HG02798 (cell line): ENCODE data around the gene PEF1.
"Not testable (repeated sequence)": the region's sequence is repeated elsewhere in the genome, so short reads cannot be mapped to it uniquely, and the experiment has no call there.

Experiments used
- ATAC-seq: cut with Tn5 transposase; IDR thresholded peaks from one replicate; pipeline ENCODE4 v1.9.1; 2021; ENCODE audit warnings: mild to moderate bottlenecking; ENCODE audit not compliant: unreplicated experiment, poor library complexity

PEF1 gene

DNA sequence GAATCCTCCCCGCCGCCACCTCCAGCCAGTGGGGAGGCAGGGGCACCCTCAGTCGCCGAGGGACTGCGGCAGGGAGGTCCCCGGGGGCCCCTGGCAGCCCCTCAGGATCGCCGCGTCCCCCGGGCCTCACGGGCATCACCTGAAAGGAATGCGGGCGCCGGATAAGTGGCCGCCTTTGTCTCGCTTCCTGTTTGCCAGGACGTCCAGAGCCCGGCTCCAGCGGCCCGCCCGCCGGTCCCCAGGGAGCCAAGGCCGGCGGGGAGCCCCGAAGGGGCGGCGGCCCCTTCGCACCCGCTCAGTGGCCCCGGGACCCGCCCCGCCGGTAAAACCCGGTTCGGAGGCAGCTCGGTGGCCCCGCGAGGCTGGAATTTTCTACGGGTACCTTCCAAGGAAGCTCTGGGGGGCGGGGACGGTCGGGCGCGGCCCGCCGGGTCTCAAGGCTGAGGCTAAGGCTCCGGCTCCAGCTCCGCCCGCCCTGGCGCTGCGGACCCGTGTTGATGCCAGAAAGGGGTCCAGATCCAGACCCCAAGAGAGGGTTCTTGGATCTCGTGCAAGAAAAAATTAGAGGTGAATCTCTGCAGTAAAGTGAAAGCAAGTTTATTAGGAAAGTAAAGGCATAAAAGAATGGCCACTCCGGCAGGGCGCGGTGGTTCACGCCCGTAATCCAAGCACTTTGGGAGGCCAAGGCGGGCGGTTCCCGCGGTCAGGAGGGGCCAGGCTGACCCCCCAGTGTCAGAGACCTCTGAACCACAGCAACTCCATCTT, 55.7 kb downstream of the PEF1 start:
- no peak for ATAC-seq

DNA sequence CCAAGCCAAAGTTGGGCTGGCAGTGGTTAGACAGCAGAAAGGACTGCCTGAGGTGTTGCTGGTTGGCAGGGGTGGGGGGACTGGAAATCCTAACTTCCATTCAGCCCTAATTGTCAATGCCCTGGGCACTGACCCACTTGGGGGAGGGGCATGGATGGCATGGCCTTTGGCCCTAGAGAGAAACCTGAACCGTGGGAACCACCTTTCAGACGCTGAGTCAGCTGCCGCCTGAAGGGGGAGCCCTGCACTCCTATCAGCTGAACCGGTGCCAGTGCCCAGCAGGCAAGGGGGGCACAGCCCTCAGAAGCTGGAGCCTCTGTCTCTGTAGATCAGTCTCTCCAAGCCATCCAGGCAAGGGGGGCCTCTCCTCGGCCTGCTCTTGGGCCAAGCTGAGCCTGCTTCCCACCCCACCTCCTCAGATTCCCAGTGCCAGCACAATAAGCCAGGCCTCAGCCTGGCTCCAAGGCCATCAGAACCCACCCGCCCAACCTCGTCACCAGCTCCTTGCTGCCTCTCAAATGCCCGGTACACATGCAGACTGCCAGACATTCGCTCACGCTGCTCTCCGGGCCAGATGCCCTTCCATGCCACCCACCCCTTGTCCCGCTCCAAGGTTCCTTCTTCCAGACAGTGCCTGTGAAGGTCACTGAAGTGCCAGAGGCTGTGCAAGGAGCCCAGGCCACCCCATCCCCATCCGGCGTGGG, 56.8 kb downstream of the PEF1 start:
- no peak for ATAC-seq

DNA sequence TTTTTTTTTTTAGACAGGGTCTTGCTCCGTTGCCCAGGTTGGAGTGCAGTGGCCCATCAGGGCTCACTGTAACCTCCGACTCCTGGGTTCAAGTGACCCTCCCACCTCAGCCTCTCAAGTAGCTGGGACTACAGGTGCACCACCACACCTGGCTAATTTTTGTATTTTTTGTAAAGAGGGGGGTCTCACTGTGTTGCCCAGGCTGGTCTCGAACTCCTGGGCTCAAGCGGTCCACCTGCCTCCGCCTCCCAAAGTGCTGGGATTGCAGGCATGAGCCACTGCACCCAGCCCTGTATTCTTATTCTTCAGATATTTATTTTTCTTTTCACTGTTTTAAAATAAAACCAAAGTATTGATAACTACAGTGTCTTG, 57.4 kb downstream of the PEF1 start:
- not testable (repeated sequence) for ATAC-seq

DNA sequence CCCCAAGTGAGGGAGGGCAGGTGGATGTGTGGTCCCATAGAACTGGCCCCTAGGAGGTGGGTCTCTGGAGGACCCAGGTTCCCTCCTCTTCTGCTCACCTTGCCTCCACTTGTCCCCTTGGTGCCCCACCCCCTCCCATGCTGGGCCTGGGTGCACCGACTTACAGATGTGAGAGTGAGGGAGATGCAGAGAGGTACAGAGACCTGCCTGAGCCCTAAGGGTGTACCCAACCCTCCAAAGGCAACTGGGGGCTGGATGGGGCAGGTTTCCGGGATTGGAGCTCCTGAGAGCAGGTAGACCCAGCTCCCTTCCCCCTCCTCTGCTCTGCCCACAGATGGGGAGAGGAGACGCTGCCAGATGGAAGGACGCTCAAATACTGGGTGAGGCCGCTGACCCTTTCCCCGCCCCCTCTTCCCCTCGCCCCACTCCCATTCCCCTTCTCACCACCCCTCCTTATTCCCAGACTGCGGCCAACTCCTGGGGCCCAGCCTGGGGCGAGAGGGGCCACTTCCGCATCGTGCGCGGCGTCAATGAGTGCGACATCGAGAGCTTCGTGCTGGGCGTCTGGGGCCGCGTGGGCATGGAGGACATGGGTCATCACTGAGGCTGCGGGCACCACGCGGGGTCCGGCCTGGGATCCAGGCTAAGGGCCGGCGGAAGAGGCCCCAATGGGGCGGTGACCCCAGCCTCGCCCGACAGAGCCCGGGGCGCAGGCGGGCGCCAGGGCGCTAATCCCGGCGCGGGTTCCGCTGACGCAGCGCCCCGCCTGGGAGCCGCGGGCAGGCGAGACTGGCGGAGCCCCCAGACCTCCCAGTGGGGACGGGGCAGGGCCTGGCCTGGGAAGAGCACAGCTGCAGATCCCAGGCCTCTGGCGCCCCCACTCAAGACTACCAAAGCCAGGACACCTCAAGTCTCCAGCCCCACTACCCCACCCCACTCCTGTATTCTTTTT, 58.0 kb downstream of the PEF1 start:
- ATAC-seq, result no peak

DNA sequence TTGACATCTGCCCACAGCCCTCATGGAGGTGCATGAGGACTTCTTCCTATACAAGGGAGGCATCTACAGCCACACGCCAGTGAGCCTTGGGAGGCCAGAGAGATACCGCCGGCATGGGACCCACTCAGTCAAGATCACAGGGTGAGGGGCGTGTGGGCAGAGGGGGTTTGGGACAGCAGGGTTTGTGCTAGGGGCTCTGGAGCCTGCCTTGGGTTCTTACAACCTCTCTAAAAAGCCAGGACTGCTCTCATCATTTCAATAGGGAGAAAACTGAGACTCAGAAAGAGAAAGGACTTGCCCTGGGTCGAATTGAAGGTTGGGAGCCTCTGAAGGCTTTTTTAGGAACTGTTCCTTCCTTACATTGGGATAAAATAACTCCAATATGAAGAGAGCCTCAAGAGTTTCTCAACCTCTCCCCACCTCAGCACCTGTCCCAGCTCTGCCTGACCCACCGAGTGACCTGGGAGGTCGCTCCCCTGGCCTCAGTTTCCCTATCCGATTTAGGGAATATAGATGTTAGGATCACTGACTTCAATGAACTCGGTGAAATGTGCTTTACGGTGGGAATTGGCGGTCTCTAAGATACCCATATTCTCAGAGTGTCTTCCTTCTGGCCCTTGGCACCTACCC, 58.8 kb downstream of the PEF1 start:
- ATAC-seq, result no peak

DNA sequence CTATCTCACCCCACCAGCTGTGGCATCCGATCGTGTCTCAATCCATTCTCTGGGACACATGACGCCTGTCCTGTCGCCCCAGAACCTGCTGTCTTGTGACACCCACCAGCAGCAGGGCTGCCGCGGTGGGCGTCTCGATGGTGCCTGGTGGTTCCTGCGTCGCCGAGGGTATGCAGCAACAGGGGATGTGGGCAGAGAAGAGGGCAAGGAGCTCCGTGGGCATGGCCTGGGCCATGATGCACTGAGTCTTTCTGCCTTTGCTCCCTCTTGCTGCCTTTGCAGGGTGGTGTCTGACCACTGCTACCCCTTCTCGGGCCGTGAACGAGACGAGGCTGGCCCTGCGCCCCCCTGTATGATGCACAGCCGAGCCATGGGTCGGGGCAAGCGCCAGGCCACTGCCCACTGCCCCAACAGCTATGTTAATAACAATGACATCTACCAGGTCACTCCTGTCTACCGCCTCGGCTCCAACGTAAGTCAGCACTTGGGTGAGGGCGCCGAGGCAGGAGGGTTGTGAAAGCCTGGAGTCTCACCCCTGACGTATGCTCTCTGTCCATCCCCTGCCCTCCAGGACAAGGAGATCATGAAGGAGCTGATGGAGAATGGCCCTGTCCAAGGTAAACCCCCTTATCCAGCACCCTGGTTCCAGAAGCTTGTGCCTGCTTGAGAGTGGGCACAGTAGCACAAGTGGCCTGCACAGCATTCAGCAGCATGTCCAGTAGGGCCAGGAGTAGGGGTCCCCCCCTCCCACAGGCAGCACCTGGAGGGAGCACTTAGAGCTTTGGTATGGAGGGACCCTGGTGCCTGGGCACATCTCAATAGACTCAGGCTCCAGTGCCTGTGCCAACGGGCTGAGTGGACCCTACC, 59.6 kb downstream of the PEF1 start:
- no peak for ATAC-seq

DNA sequence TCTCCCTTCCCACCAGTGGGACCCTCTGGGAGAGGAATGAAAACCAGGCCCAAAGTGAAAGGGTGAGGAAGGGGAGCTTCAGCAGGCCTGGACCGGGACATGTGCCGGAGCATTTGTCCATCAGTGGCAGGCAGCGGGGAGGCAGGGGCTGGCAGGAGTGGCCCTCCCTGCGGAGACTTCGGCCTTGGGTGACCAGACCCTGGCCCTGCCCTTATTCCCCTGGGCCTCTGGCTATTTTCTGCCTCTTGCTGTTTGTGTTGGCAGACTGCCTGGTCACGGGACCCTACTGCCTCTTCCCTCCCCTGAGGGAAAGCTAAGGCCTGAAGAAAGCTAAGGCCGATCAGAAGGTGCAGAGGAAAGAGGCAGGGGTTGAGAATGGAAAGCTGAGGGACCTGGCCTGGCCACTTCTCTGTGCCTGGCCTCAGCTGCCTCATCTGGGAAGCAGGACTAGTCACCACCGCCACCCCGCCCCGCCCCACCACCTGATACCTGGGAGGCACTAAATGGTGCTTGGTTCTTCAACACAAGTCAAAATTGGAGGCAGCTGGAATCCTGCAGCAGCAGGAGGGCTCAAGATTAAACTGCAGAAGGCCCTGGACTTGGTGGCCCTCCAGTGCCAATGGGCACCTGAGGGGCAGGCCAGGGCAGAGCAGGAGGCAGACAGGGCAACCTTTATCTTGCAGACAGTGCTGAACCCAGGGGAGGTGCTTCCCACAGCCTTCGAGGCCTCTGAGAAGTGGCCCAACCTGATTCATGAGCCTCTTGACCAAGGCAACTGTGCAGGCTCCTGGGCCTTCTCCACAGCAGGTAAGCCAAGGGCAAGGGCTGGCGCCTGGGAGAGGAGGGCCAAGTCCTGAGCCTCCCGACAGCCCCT, 60.4 kb downstream of the PEF1 start:
- no peak for ATAC-seq

DNA sequence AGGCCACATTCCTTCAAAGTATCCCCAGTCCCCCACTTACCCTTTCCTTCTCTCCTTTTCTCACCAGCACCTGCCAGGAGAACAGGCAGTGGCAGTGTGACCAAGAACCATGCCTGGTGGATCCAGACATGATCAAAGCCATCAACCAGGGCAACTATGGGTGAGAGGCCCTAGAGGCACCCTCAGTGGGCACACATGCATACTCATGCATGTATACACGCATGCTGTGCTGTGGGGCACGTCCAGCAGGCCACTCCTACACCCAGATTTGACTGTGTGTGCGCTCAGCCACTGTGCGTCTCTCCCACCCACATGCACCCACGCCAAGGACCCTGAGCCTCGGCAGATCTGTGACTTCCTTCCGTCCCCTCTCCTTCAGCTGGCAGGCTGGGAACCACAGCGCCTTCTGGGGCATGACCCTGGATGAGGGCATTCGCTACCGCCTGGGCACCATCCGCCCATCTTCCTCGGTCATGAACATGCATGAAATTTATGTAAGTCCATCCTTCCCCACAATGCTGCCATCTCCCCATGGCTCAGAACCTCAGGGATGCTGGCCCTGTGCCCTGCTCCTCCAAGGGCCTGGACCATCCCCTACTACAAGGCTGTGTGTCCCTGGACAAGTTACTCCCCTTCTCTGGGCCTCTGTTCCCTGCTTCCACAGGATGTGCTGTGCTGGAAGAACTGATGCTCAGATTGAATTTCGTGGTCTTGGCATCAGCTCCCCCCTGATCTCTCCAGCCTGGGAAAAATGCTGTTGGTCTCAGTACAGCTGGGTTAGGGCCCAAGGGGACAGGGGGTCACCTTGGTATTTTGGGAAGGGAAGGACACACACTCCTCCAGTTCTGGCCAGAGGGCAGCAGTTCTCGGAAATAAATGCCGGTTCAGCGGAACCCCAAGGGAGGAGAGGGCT, 61.3 kb downstream of the PEF1 start:
- no peak for ATAC-seq

DNA sequence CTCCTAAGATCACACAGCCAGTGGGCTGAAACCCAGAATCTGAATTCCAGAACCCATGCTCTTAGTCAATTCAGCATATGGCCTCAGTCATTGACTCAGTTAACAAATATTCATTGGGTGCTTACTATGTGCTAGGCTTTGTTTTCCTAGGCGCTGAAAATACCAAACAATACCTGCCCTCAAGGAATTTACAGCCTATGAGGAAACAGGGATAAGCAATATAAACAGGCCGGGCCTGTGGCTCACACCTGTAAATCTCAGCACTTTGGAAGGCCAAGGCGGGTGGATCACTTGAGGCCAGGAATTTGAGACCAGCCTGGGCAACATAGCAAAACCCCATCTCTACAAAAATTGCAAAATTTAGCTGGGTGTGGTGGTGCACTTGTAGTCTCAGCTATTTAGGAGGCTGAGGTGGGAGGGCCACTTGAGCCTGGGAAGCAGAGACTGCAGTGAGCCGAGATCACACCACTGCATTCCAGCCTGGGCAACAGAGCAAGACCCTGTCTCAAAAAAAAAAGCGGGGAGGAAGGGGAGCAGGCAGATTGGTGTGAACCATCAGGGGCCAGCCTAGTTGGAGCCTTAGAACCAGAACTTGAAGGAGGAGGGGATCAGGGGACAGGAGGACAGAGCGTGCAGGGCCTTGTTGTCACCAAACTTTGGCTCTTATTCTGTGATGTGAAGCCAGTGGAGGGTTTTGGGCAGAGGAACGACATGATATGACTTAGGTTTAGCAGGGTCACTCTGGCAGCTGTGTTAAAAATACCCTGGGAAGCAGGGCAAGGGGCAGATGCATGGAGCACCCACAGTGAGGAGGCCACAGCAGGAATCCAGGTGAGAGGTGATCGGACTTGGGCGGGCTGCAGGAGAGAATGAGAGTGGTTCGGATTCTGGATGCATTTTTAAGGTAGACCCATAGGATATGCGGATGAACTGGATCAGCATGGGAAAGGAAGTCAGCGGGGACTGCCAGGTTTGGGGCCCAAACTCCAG, 62.6 kb downstream of the PEF1 start:
- no peak for ATAC-seq

DNA sequence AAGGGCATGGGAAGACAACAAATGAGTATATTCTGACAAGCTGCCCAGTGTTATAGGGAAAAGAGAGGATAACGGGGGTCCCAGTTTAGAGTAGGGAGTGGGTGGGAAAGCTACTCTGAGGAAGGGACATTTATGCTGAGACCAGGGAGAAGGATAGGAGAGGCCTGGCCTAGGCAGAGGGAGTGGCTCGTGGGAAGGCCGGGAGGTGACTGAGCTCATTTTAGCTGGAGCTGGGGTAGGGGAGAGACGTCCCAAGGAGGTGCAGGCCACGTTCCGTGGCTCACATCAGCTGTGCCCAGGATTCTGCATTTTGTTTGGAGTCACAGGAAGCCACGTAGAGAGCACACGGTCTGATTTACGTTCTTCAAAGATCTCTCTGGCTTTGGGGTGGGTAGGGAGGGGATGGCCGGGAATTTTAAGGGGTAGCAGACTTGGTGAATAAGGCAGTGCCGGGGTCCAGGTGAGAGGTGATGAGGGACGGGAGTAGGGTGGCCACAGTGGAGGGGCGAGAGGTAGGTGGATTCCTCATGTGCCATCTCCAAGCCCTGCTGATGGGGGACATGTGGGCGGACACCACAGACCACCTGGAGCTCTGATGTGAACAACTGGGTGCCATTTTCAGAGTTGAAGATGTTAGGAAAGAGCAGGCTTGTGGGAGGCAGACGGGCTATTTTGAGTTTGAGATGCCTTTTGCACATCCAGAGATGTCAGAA, 63.6 kb downstream of the PEF1 start:
- no peak for ATAC-seq

DNA sequence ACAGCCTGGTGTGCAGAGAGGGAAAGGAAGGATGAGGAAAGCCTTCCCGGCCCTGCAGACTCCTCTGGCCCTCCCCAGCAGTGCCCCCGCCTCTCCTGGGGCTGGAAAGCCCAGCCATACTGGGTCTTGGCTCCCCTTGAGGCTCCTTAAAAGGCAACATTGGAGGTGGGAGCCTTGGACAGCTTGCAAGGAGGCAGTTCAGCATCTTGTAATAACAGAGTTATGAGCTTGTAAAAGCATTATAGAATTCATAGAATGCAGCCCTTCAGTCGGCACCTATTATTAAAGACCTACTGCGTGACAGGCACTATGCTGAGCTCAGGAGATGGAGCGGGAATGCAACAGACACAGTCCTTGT, 64.2 kb downstream of the PEF1 start:
- ATAC-seq, result no peak
